A673 (cell line): ENCODE measurements around the gene MSH6. TPM values are rescaled to one million over a fixed set of nuclear protein-coding genes. Genes with fewer than 3 reads are reported as not detected.
A peak's percentile ranks its signal among the peaks of the same experiment; 100 is the strongest.

Experiments
- BruUV-seq: library from RNA; stranded (reverse); fragments of 400-500 nt; replicated peaks from 2 replicates; lab custom pipeline; 2021; lab: Mats Ljungman, UMichigan
- CTCF ChIA-PET: fragments of 300-600 bp; sonication (Branson Sonifier 250); formaldehyde crosslinking; loops from one replicate; lab custom pipeline; 2022; ENCODE audit warnings: antibody characterized with exemption; lab: Charles Lee
- POLR2A ChIA-PET: fragments of 300-600 bp; sonication (Branson Sonifier 250); formaldehyde crosslinking; loops from one replicate; lab custom pipeline; 2022; ENCODE audit warnings: antibody characterized with exemption; ENCODE audit not compliant: low non-redundant PET; lab: Charles Lee
- DNase-seq: peaks from one replicate; pipeline ENCODE4 v3.0.0-alpha.2; 2015; ENCODE audit warnings: low spot score
- H3K27ac ChIP-seq: fragments of 200-600 bp; sonication (generic); 2 replicates; pipeline ENCODE4 v1.5.1; 2016; ENCODE audit warnings: mixed run types, low read depth, mild to moderate bottlenecking, mixed read lengths, antibody characterized with exemption, low read length; ENCODE audit not compliant: poor library complexity, severe bottlenecking
- H3K27me3 ChIP-seq: fragments of 200-600 bp; sonication (generic); replicated peaks from 2 replicates; pipeline ENCODE4 v1.6.1; 2017; ENCODE audit warnings: mixed run types, low read depth, mild to moderate bottlenecking, mixed read lengths, antibody characterized with exemption, low read length; ENCODE audit not compliant: insufficient read depth, poor library complexity
- H3K36me3 ChIP-seq: fragments of 200-600 bp; sonication (generic); 2 replicates; pipeline ENCODE4 v1.6.1; 2016; ENCODE audit warnings: mixed run types, mild to moderate bottlenecking, mixed read lengths, antibody characterized with exemption, low read length; ENCODE audit not compliant: insufficient read depth, poor library complexity, severe bottlenecking
- H3K4me1 ChIP-seq: fragments of 200-600 bp; sonication (generic); 2 replicates; pipeline ENCODE4 v1.6.1; 2017; ENCODE audit warnings: mixed run types, mild to moderate bottlenecking, mixed read lengths, antibody characterized with exemption, low read length; ENCODE audit not compliant: insufficient read depth, poor library complexity, severe bottlenecking
- H3K4me3 ChIP-seq: fragments of 200-600 bp; sonication (generic); 2 replicates; pipeline ENCODE4 v1.5.1; 2016; ENCODE audit warnings: low read depth, mixed run types, mild to moderate bottlenecking, mixed read lengths, low read length; ENCODE audit not compliant: poor library complexity, severe bottlenecking
- H3K9me3 ChIP-seq: fragments of 200-600 bp; sonication (generic); 2 replicates; pipeline ENCODE4 v1.6.1; 2016; ENCODE audit warnings: mixed run types, low read depth, mild to moderate bottlenecking, mixed read lengths, antibody characterized with exemption, low read length; ENCODE audit not compliant: poor library complexity, severe bottlenecking
- EZH2 ChIP-seq: fragments of 200-600 bp; sonication (generic); IDR thresholded peaks from 2 replicates; pipeline ENCODE4 v1.6.1; 2017; ENCODE audit warnings: borderline replicate concordance, low read depth, mild to moderate bottlenecking, mixed read lengths, antibody characterized with exemption, low read length; ENCODE audit not compliant: poor library complexity, severe bottlenecking
- intact Hi-C: fragments of 100-400 bp; cut with micrococcal nuclease; formaldehyde crosslinking; loops from one replicate; pipeline ENCODE4 v1.10.0; 2022; ENCODE audit not compliant: unreplicated experiment
- total RNA-seq: library from RNA; stranded (reverse); gene quantifications from 2 replicates; pipeline ENCODE4 v1.2.3, GENCODE V29; 2021
- TF ChIP-seq, protein P1 (sequence below): fragments of 300-800, 200-600 bp; sonication (generic); conservative IDR thresholded peaks from 2 replicates; pipeline ENCODE4 v1.5.1; 2017; ENCODE audit warnings: low read depth, mild to moderate bottlenecking, antibody characterized with exemption, low read length, moderate library complexity, mixed read lengths

The MSH6 gene
- total RNA-seq, 1 experiment from 2014 or later, result 182 TPM

DNA sequence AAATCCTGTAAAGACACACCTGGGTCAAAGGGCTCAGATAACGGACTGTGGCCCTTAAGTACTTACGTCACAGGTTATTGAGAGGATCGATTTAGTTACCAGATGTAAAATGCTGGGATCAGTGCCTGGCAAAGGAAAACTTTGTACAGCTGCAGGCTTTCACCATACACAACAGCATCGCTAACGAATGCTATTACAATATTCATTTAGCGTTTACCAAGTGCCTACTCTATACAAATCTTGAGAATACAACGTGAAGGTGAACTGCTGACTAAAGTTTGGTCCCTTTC lies 619 bp upstream of the MSH6 start:
- POLR2A ChIA-PET, result no interaction called here

DNA sequence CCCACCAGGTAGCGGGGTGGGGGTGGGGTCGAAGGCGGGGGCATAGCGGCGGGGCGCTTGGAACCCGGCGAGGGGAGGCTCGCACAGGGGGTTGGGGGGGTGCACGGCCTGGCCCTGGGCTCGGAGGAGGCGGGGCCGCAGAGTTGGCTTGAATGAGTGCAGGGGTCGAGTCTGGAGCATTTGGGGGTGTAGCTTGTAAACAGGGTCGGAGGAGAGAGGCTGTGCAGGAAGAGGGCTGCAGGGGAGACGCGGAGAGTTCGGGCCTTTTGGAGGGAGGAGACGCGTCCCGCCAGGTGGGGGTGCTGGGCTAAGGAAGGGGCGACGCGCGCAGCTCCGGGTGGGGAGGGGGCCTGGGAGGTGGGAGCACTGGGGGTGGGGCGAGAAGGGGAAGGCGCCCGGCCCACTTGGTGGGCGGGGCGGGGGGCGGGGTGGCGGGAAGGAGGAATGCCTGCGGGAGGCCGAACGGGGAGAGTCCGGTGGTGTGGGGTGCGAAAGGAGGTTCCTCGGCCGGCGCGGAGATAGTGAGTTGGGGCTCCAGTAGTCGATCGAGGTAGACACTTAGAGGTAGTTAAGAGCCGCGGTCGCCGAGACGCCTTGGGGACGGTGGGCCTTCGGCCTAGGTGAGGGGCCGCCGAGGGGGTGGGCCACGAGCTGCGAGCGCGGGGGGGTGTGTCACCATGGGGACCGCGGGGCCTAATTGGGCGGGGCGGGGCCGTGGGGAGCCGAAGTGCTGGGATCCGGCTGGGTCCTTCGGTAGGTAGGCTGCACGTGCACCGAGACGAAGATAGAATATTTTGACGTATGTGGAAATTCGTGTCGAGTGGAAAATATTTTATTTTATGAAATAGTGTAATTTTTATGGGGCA lies 774 bp downstream of the MSH6 start:
- intact Hi-C loops, result loop anchor here (5.0 kb wide), 1 partner anchor 436 kb away; no protein-coding TSS in a partner anchor
- Histone ChIP-seq H3K27ac (peak overlapping the region; percentile 99), H3K9me3 (no peaks in the 10 kb centered on the region), H3K4me1 (peaks cover 4% of the 10 kb centered on the region), H3K4me3 (peak overlapping the region; percentile 99), H3K27me3 (no peaks in the 10 kb centered on the region), H3K36me3 (peaks cover 10% of the 10 kb centered on the region)
- TF ChIP-seq, protein P1, sequence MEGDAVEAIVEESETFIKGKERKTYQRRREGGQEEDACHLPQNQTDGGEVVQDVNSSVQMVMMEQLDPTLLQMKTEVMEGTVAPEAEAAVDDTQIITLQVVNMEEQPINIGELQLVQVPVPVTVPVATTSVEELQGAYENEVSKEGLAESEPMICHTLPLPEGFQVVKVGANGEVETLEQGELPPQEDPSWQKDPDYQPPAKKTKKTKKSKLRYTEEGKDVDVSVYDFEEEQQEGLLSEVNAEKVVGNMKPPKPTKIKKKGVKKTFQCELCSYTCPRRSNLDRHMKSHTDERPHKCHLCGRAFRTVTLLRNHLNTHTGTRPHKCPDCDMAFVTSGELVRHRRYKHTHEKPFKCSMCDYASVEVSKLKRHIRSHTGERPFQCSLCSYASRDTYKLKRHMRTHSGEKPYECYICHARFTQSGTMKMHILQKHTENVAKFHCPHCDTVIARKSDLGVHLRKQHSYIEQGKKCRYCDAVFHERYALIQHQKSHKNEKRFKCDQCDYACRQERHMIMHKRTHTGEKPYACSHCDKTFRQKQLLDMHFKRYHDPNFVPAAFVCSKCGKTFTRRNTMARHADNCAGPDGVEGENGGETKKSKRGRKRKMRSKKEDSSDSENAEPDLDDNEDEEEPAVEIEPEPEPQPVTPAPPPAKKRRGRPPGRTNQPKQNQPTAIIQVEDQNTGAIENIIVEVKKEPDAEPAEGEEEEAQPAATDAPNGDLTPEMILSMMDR, result peak; percentile 8; the same call in 1 of the 2 replicates
- no peak for TF ChIP-seq EZH2
- POLR2A ChIA-PET, result interaction anchor here (0.6 to 0.9 kb wide), 2 partner anchors 15 to 614 kb away, joined by 3 read pairs; no protein-coding TSS in a partner anchor
- CTCF ChIA-PET, result no interaction called here
- no TSS peak for BruUV-seq
- peak; percentile 82 for DNase-seq

More for the DNA sequence above, 619 bp upstream of the MSH6 start:
- Histone ChIP-seq H3K36me3 (peaks cover 10% of the 10 kb centered on the region), H3K27ac (peak overlapping the region; percentile 99), H3K27me3 (no peaks in the 10 kb centered on the region), H3K4me1 (peaks cover 4% of the 10 kb centered on the region), H3K4me3 (peak overlapping the region; percentile 99), H3K9me3 (no peaks in the 10 kb centered on the region)
- CTCF ChIA-PET, result interaction anchor here (0.8 kb wide), 1 partner anchor 15 kb away, joined by 4 read pairs; no protein-coding TSS in a partner anchor
- no peak for DNase-seq
- TF ChIP-seq, protein P1, result no peak
- TF ChIP-seq EZH2, result no peak
- TSS peak; percentile 92 for BruUV-seq
- intact Hi-C loops, result loop anchor here (5.0 kb wide), 1 partner anchor 435 kb away; no protein-coding TSS in a partner anchor

DNA sequence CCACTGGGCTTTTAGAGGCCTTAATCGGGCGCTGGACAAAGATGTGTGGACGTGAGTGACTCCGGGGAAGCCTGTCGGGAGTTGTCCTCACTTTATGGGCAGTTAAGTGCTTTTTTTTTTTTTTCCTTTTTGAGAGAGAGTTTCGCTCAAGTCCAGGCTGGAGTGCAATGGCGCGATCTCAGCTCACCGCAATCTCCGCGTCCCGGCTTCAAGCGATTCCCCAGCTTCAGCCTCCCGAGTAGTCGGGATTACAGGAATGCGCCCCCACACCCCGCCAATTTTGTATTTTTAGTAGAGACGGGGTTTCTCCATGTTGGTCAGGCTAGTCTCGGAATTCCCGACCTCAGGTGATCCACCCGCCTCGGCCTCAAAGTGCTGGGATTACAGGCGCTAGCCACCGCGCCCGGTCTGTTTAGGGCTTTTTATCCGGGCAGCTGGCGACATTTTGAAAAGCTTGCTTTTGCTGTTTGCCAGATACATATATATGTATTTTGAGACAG lies 1.5 kb downstream of the MSH6 start:
- Histone ChIP-seq H3K4me1 (peaks cover 4% of the 10 kb centered on the region), H3K4me3 (peak overlapping the region; percentile 99), H3K27ac (no peak overlapping the region), H3K36me3 (peaks cover 12% of the 10 kb centered on the region), H3K27me3 (no peaks in the 10 kb centered on the region), H3K9me3 (no peaks in the 10 kb centered on the region)
- ChIA-PET CTCF (no interaction called here), POLR2A (no interaction called here)
- no peak for DNase-seq
- no TSS peak for BruUV-seq
- TF ChIP-seq EZH2, result no peak
- TF ChIP-seq, protein P1, result no peak
- intact Hi-C loops, result loop anchor here (5.0 kb wide), 1 partner anchor 437 kb away; no protein-coding TSS in a partner anchor
